Stimulated activated CD4-positive, alpha-beta T cell treated with anti-CD3 and anti-CD28 coated beads, Interleukin-1b, Interleukin-23, amount 100 ng/mL, for 48 hours (primary cell): ENCODE measurements around the gene FUT7.

Experiments used
- DNase-seq: peaks from one replicate; pipeline ENCODE4 v3.0.0-alpha.2; 2020

FUT7 gene

GRCh38 chr9:136981588-136982231 lies 50.2 kb downstream of the FUT7 start:
- DNase-seq: no peak

- DNase-seq: no peak
Observed at GRCh38 chr9:136980669-136981478, 51.0 kb downstream of the FUT7 start.
